Activated T-helper 2 cell treated with anti-CD3 and anti-CD28 coated beads, Interferon-gamma antibody, Interleukin-2, Interleukin-4, amounts not matched to agents 10 μg/mL and 5 μg/mL and 100 μg/mL, durations not matched to agents 14 hours and 24 hours and 36 hours (primary cell): ENCODE data around the gene SUGCT. TPM values are rescaled to one million over a fixed set of nuclear protein-coding genes. Genes with fewer than 3 reads are reported as not detected.

Experiments
- DNase-seq: peaks from one replicate; pipeline ENCODE4 v3.0.0; 2021; ENCODE audit warnings: low spot score
- H3K27ac Mint-ChIP-seq: one replicate; pipeline ENCODE4 v1.8.0; 2021; ENCODE audit warnings: mixed read lengths
- H3K27me3 Mint-ChIP-seq: one replicate; pipeline ENCODE4 v1.8.0; 2021; ENCODE audit warnings: low read depth, mixed read lengths
- H3K36me3 Mint-ChIP-seq: one replicate; pipeline ENCODE4 v1.8.0; 2021; ENCODE audit warnings: low read depth, mixed read lengths
- H3K4me1 Mint-ChIP-seq: one replicate; pipeline ENCODE4 v1.8.0; 2021; ENCODE audit warnings: low read depth, mixed read lengths
- H3K4me3 Mint-ChIP-seq: one replicate; pipeline ENCODE4 v1.8.0; 2021; ENCODE audit warnings: low read depth, mild to moderate bottlenecking, moderate library complexity, mixed read lengths
- H3K9me3 Mint-ChIP-seq: one replicate; pipeline ENCODE4 v1.8.0; 2021; ENCODE audit warnings: mixed read lengths
- intact Hi-C: fragments of 100-400 bp; cut with micrococcal nuclease; formaldehyde crosslinking; loops from one replicate; pipeline ENCODE4 v1.15.1; 2023
- total RNA-seq: library from RNA; stranded (reverse); gene quantifications from 2 replicates; pipeline ENCODE4 v1.2.3, GENCODE V29; 2022

SUGCT gene
- total RNA-seq, 1 donor from 2014 or later, result 0.43 TPM

DNA sequence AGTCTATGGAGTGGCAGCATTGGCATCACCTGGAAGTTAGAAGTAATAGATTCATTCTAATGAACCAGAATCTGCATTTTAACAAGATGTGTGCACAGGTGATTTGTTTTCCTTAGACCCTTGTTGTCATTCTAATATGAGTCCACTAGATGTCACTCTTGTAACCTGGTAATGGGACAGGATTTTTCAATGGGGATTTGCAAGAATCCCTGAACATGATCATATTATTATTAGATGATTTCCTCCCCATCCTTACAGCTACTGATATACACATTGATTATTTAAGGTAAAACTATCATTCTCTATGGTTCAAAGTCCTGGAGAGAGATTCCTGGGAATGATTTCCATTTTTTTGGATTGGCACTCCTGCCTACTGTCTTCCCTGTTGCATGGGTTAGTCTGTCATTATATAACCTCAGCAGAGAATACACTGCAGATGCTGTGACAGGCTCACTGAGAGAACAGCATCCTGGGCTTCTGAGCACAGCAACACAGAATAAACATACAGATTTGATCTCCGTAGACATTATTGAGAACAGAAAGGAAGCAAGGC is 194.9 kb downstream of the SUGCT start:
- Mint-ChIP-seq H3K36me3 (no peaks in the 10 kb centered on the region), H3K4me3 (no peak overlapping the region), H3K27ac (no peak overlapping the region), H3K9me3 (no peaks in the 10 kb centered on the region), H3K27me3 (no peaks in the 10 kb centered on the region), H3K4me1 (no peaks in the 10 kb centered on the region)
- intact Hi-C loops, result loop anchor here (5.0 kb wide), 1 partner anchor 433 kb away; no protein-coding TSS in a partner anchor
- DNase-seq, result no peak

DNA sequence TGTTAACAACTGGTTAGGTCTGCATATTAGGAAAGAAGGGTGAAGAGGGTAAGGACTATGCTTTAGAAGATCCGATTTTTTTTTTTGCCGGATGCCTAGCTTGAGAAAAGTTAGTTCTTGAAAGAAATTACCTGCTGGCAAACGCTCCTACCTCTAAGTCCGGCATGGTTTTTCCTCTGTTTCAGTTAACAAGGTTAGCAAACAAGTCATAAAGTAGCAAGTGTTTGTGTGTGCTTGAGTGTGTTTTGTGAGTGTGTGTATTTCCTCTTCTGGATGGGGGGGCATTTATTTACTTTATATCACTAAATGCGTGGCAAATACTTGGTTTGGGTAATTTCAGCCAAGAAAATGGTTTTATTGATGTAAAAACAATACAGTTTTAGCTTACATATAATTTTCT is 195.6 kb downstream of the SUGCT start:
- Mint-ChIP-seq H3K9me3 (no peaks in the 10 kb centered on the region), H3K27me3 (no peaks in the 10 kb centered on the region), H3K27ac (no peak overlapping the region), H3K36me3 (no peaks in the 10 kb centered on the region), H3K4me1 (no peaks in the 10 kb centered on the region), H3K4me3 (no peak overlapping the region)
- intact Hi-C loops, result no loop called here
- no peak for DNase-seq

DNA sequence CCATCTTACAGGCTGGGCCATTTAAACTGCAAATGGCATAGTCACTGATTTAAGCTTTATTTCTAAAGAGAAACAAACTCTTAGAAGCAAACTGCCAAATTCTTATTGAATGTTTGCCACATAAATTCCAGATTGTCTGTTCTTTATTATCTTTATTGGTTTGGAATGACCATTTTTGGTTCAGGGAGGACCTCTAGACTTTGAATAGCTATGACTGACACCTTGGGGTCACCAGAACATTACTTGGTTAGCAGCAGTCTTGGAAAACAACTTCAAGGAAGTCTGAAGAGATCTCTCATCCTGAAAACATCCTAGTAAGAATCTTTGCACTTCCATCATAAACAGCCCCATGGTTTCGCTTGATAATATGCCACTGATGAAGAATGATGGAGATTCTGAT is 197.1 kb downstream of the SUGCT start:
- Mint-ChIP-seq H3K9me3 (no peaks in the 10 kb centered on the region), H3K4me3 (no peak overlapping the region), H3K27me3 (no peaks in the 10 kb centered on the region), H3K27ac (no peak overlapping the region), H3K4me1 (no peaks in the 10 kb centered on the region), H3K36me3 (no peaks in the 10 kb centered on the region)
- intact Hi-C loops, result no loop called here
- DNase-seq, result no peak

DNA sequence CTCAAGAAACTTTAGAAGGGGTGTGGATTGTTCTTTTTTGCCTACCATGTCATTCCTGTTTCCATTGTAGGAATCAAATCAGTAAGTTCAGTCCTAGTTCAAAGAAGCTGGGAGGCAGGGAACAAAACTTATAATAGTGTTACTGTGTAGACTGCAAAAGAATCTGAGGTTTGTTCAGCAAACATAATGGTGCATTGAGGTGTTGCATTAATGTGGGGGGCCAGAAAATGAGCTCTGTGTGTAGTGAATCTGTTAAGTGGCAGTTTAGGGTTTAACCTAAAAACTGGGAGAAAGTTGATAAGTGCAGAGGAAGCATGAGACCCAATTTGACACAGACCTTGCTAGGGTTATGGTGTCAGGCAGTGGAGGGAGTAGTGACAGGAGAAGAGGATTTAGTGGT is 197.7 kb downstream of the SUGCT start:
- intact Hi-C loops, result no loop called here
- no peaks in the 10 kb centered on the region for H3K27me3 Mint-ChIP-seq
- H3K27ac Mint-ChIP-seq, result no peak overlapping the region
- no peaks in the 10 kb centered on the region for H3K36me3 Mint-ChIP-seq
- no peak overlapping the region for H3K4me3 Mint-ChIP-seq
- no peaks in the 10 kb centered on the region for H3K4me1 Mint-ChIP-seq
- no peak for DNase-seq
- H3K9me3 Mint-ChIP-seq, result no peaks in the 10 kb centered on the region

DNA sequence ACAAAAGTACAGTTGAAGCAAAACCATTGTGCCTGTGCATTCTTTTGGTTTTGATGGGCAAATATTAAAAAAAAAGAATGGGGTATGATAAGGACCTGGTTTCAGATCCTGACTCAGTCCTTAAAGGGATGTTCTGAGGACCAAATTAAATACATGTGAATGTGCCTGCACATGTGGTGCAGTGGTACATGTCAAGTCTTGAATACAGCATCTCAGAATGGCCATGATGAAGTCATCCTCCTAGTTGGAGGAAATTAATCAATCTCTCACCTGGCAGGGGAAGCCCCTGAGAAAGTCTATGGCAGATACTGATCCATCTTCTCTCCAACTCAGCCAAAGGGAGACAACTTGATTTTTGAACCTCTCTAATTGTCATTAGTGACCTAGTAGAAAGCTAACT is 207.0 kb downstream of the SUGCT start:
- Mint-ChIP-seq H3K27ac (no peak overlapping the region), H3K27me3 (no peaks in the 10 kb centered on the region), H3K4me1 (no peaks in the 10 kb centered on the region), H3K36me3 (no peaks in the 10 kb centered on the region), H3K9me3 (peaks cover 3% of the 10 kb centered on the region), H3K4me3 (no peak overlapping the region)
- no peak for DNase-seq
- intact Hi-C loops, result no loop called here

DNA sequence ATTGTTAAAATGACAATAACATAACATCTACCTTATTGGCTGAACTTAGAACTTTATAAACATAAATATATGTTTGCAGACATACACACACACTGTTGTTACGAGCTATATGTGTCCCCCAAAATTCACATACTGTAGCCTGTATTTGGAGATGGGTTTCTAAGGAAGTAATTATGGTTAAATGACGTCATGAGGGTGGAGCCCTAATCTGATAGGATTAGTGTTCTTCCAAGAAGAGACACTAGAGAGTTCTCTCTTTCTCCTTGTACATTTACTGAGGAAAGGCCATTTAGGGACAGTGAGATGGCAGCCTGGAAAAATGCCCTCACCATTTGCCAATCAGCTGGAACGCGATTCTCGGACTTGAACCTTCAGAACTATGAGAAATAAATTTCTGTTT is 211.7 kb downstream of the SUGCT start:
- intact Hi-C loops, result no loop called here
- Mint-ChIP-seq H3K27me3 (no peaks in the 10 kb centered on the region), H3K9me3 (no peaks in the 10 kb centered on the region), H3K36me3 (no peaks in the 10 kb centered on the region), H3K4me1 (no peaks in the 10 kb centered on the region), H3K4me3 (no peak overlapping the region), H3K27ac (no peak overlapping the region)
- DNase-seq, result no peak

DNA sequence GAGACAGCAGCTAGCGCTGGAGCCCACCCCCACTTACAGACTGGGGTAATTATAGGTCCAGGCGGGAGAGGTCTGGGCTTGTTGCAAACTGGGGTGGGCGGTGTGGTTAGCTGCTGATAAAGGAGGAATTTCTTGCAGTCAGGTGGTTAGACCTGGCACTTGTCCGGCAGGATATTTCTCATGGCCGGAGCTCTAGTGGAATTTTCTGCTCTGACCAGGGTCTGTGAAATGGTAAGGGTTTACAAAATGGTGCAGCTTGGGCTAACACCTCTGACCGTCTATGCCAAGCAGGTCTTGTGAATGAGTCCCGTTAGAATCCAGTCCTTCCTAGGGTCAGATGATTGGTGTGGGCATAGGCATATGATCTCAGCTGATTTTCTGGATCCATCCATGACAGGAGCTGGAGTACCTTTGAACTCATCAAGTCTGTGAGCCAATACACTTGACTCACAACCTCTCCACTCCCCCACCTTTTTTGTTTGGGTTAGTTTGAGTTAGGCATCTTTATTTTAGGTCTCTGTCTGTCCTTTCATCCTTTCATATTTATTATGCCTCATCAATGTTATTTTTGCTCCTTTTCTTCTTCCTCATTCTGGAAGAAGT is 213.4 kb downstream of the SUGCT start:
- no peaks in the 10 kb centered on the region for H3K36me3 Mint-ChIP-seq
- no peak overlapping the region for H3K27ac Mint-ChIP-seq
- intact Hi-C loops, result no loop called here
- H3K4me1 Mint-ChIP-seq, result no peaks in the 10 kb centered on the region
- H3K9me3 Mint-ChIP-seq, result no peaks in the 10 kb centered on the region
- DNase-seq, result no peak
- no peaks in the 10 kb centered on the region for H3K27me3 Mint-ChIP-seq
- H3K4me3 Mint-ChIP-seq, result no peak overlapping the region

DNA sequence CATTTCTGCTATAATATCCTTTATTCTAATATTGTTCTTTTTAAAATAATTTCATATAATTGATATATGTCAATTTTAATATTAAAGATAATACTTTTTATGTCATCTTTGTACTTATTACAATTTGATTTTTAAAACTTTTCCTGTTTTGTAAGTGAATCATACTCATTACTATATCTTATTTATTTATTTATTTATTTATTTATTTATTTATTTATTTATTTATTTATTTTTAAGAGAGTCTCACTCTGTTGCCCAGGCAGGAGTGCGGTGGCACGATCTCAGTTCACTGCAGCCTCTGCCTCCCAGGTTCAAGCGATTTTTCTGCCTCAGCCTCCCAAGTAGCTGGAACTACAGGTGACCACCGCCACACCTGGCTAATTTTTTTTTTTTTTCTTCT is 215.3 kb downstream of the SUGCT start:
- Mint-ChIP-seq H3K4me1 (no peaks in the 10 kb centered on the region), H3K27ac (no peak overlapping the region), H3K9me3 (no peaks in the 10 kb centered on the region), H3K4me3 (no peak overlapping the region), H3K27me3 (no peaks in the 10 kb centered on the region), H3K36me3 (no peaks in the 10 kb centered on the region)
- no peak for DNase-seq
- intact Hi-C loops, result no loop called here

DNA sequence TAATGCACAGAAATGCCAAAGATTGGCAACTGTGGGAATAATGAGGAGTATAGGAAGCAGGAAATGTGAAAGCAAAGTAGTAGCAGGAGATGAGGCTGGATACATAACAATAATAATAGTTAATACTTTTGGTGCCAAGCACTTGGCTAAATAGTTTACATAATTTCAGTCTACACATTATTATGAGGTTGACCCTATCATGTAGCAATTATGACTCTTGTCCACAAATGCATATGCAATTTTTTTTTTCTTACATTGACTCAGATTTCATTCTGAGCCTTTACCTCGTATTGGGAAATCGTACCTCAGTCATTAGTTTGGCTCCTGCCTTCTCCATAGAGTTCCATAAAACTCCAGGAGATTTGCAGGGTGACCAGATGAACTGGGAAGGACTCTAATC is 219.9 kb downstream of the SUGCT start:
- intact Hi-C loops, result no loop called here
- Mint-ChIP-seq H3K9me3 (no peaks in the 10 kb centered on the region), H3K4me1 (no peaks in the 10 kb centered on the region), H3K27ac (no peak overlapping the region), H3K27me3 (no peaks in the 10 kb centered on the region), H3K4me3 (no peak overlapping the region), H3K36me3 (no peaks in the 10 kb centered on the region)
- no peak for DNase-seq

DNA sequence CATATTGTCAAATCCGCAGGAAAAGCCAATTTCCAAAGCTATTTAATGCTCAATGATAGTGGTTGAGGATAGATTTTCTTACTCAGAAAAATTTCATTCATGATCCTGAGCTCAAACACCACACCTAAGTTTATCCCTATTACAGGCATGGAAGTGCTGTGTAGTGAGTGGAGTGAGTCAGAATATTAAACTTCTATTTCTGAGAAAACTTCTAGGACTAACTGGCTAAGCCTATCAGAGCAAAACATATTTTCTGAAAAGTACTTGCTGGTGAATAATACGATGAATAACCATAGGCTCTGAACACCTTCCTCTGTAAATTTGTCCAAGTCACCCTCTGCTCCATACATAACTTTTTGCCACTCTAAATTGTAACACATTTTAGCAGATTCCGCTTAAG is 221.5 kb downstream of the SUGCT start:
- no peak overlapping the region for H3K27ac Mint-ChIP-seq
- H3K4me1 Mint-ChIP-seq, result no peaks in the 10 kb centered on the region
- intact Hi-C loops, result no loop called here
- no peaks in the 10 kb centered on the region for H3K9me3 Mint-ChIP-seq
- no peaks in the 10 kb centered on the region for H3K36me3 Mint-ChIP-seq
- no peak for DNase-seq
- no peak overlapping the region for H3K4me3 Mint-ChIP-seq
- no peaks in the 10 kb centered on the region for H3K27me3 Mint-ChIP-seq

DNA sequence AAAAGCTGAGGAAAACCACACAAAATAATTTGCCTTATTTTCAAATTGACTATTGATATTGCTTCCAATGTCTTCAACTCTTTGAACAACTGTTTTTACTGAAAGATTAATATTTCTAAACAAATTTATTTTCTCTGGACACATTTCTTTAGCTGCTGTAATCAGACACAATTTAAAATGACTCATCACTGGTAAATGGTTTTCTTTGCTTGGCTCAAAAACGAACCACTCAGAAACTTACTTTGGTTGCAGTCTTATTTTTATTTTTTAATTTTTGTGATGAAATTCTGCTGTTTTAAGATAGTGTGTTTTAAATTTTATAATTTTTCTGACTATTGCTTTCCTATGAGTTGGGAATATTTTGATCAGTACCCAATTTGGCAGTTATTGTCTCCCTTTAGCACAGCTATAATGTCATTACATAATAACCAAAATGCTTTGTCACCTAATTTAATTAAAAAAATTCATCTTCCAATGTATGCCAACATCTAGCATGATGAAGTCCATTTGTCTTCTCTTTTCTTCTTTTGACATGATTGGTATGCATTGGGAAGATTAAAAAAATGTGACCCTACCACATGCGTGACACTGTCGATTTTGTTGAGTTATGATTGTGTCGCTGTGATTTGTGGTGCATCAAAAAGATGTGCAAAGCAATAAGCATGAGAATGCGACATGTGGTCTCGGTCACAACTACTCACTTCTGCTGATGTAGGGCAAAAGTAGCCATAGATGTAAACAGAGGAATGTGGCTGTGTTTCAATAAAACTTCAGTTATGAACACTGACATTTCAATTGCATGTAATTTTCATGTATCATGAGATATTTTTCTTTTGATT is 222.3 kb downstream of the SUGCT start:
- H3K27ac Mint-ChIP-seq, result no peak overlapping the region
- DNase-seq, result no peak
- no peaks in the 10 kb centered on the region for H3K27me3 Mint-ChIP-seq
- H3K4me3 Mint-ChIP-seq, result no peak overlapping the region
- no peaks in the 10 kb centered on the region for H3K36me3 Mint-ChIP-seq
- H3K4me1 Mint-ChIP-seq, result no peaks in the 10 kb centered on the region
- H3K9me3 Mint-ChIP-seq, result no peaks in the 10 kb centered on the region
- intact Hi-C loops, result no loop called here

DNA sequence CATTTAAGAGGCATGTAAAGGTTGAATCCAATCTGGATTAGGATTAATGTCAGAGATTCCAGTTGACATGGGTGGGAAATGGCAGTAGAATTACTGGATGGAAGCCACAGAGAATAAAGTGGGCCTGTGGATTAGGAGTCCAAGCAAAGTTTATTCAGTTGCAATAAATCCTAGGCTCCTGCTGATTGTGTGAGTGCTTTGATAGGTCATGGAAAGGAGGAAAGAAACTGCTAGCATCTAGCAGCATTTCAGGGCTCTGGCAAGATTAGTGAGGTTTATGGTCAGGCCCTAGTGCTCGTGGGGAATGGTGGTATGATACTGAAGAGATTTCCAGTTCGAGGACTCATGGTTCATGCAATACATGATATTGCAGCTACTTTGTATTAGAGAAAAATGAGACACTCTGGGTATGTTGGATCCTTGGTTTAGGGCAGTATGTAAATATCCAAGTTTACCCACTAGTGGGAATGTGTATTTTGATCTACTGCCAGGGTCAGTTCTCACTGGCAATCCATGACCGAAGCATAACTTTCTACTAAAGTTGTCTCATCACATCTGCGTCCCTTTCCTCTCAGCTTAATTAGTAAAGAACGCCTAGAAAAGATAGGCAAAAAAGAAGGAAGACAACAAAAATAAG is 235.0 kb downstream of the SUGCT start:
- H3K4me3 Mint-ChIP-seq, result no peak overlapping the region
- no peak overlapping the region for H3K27ac Mint-ChIP-seq
- H3K9me3 Mint-ChIP-seq, result peaks cover 4% of the 10 kb centered on the region
- no peaks in the 10 kb centered on the region for H3K4me1 Mint-ChIP-seq
- no peaks in the 10 kb centered on the region for H3K36me3 Mint-ChIP-seq
- DNase-seq, result no peak
- H3K27me3 Mint-ChIP-seq, result no peaks in the 10 kb centered on the region
- intact Hi-C loops, result no loop called here

DNA sequence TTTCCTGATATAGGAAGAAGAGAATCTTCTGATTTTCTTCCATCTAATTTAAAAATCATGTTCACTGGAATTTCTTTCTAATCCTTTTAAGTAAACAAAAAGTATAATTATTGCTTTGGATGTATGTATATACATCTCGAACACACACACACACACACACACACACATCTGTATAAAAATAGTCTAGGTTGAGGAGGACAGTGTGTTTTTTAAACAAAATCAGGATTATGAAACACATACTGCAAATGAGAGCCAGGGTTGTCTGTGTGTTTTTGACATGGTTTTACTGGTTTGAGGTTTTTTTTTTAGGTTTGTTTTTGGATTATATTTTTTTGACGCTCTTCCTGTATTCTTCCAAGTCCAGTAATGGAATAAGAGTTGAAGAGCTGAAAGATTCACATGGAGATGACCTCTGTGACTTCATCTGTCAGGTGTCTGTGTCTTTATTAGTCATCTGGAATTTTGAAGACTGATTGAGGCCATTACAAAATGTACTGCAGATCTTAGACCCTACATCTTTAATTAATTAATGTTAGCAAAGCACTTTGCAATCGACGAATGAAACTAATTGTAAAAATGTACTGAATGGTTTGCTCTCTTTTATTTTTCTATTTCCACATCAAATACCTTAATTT is 237.1 kb downstream of the SUGCT start:
- Mint-ChIP-seq H3K4me3 (no peak overlapping the region), H3K27ac (no peak overlapping the region), H3K9me3 (peaks cover 4% of the 10 kb centered on the region), H3K36me3 (no peaks in the 10 kb centered on the region), H3K4me1 (no peaks in the 10 kb centered on the region), H3K27me3 (no peaks in the 10 kb centered on the region)
- intact Hi-C loops, result no loop called here
- no peak for DNase-seq
